ENCODE results near the gene ATP11B. TPM values are rescaled to one million over a fixed set of nuclear protein-coding genes. Genes with fewer than 3 reads are reported as not detected.

The ATP11B gene
- total and polyA plus RNA-seq, 2 experiments from 2014 or later: 5.8 to 24.7 TPM

DNA sequence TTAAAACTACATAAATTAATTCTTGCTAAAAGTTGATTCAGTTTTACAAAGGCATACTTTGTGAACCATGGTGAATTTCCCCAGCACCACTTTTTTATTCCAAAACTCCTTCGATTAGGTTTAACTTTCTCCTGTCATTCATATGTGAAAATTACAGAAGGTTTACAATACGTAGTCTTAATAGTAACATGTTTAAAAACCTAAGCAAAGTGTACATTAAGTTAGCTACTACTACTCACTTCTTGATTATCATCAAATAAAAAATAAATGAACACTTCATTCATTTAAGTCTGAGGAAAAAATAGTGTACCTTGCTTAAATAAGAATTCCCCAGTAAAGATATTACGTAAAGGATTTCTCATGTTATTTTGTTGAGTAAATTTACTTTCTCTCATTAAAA lies 148.4 kb downstream of the ATP11B start:
- H3K36me3 ChIP-seq (ENCODE audit: insufficient read depth): no peaks in the 10 kb centered on the region
- no peak for DNase-seq (ENCODE audit: low spot score)
- H3K79me2 ChIP-seq (replicated peaks; ENCODE audit: insufficient read depth): no peaks in the 10 kb centered on the region

More for the DNA sequence above, 148.4 kb downstream of the ATP11B start:
- Mint-ChIP-seq H3K4me3 (no peak overlapping the region), H3K27me3 (ENCODE audit: insufficient read depth, low read depth, poor library complexity) (peaks cover 5% of the 10 kb centered on the region), H3K27ac (no peak overlapping the region), H3K9me3 (no peaks in the 10 kb centered on the region), H3K36me3 (ENCODE audit: low read depth) (peaks cover 25% of the 10 kb centered on the region), H3K4me1 (peaks cover 47% of the 10 kb centered on the region)
- H3K27me3 ChIP-seq (ENCODE audit: insufficient read depth): no peaks in the 10 kb centered on the region
- TF ChIP-seq JUNB (IDR thresholded peaks at IDR 0.05; ENCODE audit: unreplicated experiment) (no peak), CREB1 (CRISPR knock-in tag; IDR thresholded peaks at IDR 0.05; ENCODE audit: low read depth) (no peak), EZH2 (IDR thresholded peaks at IDR 0.05; ENCODE audit: low read depth, unreplicated experiment) (no peak), POLR2AphosphoS5 (IDR thresholded peaks at IDR 0.05; ENCODE audit: low read depth) (no peak), ZNF114 (CRISPR knock-in tag; IDR thresholded peaks at IDR 0.05) (no peak), EZH2phosphoT487 (IDR thresholded peaks at IDR 0.05; ENCODE audit: unreplicated experiment) (no peak), NANOG (IDR thresholded peaks at IDR 0.05; ENCODE audit: borderline replicate concordance) (no peak)
- TF ChIP-seq, protein P1, sequence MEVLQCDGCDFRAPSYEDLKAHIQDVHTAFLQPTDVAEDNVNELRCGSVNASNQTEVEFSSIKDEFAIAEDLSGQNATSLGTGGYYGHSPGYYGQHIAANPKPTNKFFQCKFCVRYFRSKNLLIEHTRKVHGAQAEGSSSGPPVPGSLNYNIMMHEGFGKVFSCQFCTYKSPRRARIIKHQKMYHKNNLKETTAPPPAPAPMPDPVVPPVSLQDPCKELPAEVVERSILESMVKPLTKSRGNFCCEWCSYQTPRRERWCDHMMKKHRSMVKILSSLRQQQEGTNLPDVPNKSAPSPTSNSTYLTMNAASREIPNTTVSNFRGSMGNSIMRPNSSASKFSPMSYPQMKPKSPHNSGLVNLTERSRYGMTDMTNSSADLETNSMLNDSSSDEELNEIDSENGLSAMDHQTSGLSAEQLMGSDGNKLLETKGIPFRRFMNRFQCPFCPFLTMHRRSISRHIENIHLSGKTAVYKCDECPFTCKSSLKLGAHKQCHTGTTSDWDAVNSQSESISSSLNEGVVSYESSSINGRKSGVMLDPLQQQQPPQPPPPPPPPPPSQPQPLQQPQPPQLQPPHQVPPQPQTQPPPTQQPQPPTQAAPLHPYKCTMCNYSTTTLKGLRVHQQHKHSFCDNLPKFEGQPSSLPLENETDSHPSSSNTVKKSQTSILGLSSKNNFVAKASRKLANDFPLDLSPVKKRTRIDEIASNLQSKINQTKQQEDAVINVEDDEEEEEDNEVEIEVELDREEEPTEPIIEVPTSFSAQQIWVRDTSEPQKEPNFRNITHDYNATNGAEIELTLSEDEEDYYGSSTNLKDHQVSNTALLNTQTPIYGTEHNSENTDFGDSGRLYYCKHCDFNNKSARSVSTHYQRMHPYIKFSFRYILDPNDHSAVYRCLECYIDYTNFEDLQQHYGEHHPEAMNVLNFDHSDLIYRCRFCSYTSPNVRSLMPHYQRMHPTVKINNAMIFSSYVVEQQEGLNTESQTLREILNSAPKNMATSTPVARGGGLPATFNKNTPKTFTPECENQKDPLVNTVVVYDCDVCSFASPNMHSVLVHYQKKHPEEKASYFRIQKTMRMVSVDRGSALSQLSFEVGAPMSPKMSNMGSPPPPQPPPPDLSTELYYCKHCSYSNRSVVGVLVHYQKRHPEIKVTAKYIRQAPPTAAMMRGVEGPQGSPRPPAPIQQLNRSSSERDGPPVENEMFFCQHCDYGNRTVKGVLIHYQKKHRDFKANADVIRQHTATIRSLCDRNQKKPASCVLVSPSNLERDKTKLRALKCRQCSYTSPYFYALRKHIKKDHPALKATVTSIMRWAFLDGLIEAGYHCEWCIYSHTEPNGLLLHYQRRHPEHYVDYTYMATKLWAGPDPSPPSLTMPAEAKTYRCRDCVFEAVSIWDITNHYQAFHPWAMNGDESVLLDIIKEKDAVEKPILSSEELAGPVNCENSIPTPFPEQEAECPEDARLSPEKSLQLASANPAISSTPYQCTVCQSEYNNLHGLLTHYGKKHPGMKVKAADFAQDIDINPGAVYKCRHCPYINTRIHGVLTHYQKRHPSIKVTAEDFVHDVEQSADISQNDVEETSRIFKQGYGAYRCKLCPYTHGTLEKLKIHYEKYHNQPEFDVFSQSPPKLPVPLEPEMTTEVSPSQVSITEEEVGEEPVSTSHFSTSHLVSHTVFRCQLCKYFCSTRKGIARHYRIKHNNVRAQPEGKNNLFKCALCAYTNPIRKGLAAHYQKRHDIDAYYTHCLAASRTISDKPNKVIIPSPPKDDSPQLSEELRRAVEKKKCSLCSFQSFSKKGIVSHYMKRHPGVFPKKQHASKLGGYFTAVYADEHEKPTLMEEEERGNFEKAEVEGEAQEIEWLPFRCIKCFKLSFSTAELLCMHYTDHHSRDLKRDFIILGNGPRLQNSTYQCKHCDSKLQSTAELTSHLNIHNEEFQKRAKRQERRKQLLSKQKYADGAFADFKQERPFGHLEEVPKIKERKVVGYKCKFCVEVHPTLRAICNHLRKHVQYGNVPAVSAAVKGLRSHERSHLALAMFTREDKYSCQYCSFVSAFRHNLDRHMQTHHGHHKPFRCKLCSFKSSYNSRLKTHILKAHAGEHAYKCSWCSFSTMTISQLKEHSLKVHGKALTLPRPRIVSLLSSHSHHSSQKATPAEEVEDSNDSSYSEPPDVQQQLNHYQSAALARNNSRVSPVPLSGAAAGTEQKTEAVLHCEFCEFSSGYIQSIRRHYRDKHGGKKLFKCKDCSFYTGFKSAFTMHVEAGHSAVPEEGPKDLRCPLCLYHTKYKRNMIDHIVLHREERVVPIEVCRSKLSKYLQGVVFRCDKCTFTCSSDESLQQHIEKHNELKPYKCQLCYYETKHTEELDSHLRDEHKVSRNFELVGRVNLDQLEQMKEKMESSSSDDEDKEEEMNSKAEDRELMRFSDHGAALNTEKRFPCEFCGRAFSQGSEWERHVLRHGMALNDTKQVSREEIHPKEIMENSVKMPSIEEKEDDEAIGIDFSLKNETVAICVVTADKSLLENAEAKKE (CRISPR knock-in tag; IDR thresholded peaks at IDR 0.05): no peak
- TF ChIP-seq, protein P2, sequence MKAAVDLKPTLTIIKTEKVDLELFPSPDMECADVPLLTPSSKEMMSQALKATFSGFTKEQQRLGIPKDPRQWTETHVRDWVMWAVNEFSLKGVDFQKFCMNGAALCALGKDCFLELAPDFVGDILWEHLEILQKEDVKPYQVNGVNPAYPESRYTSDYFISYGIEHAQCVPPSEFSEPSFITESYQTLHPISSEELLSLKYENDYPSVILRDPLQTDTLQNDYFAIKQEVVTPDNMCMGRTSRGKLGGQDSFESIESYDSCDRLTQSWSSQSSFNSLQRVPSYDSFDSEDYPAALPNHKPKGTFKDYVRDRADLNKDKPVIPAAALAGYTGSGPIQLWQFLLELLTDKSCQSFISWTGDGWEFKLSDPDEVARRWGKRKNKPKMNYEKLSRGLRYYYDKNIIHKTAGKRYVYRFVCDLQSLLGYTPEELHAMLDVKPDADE (IDR thresholded peaks at IDR 0.05): no peak
- TF ChIP-seq, protein P3, sequence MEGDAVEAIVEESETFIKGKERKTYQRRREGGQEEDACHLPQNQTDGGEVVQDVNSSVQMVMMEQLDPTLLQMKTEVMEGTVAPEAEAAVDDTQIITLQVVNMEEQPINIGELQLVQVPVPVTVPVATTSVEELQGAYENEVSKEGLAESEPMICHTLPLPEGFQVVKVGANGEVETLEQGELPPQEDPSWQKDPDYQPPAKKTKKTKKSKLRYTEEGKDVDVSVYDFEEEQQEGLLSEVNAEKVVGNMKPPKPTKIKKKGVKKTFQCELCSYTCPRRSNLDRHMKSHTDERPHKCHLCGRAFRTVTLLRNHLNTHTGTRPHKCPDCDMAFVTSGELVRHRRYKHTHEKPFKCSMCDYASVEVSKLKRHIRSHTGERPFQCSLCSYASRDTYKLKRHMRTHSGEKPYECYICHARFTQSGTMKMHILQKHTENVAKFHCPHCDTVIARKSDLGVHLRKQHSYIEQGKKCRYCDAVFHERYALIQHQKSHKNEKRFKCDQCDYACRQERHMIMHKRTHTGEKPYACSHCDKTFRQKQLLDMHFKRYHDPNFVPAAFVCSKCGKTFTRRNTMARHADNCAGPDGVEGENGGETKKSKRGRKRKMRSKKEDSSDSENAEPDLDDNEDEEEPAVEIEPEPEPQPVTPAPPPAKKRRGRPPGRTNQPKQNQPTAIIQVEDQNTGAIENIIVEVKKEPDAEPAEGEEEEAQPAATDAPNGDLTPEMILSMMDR (conservative IDR thresholded peaks at IDR 0.05; ENCODE audit: low read depth in 2 of 2): no peak
- no peak for ATAC-seq
- H3K9me2 ChIP-seq (ENCODE audit: insufficient read depth): no peaks in the 10 kb centered on the region
- peaks cover 33% of the 10 kb centered on the region for H3K4me1 ChIP-seq (ENCODE audit: insufficient read depth)
- H4K20me1 ChIP-seq (replicated peaks; ENCODE audit: insufficient read depth): no peaks in the 10 kb centered on the region
- H3K27ac ChIP-seq (ENCODE audit: low read depth): no peak overlapping the region
- H3K4me2 ChIP-seq: no peak overlapping the region
- no peak overlapping the region for H3K4me3 ChIP-seq
- H2AFZ ChIP-seq: no peak overlapping the region
- peaks cover 10% of the 10 kb centered on the region; the same call in 1 of the 2 replicates for H3F3A ChIP-seq (replicated peaks; ENCODE audit: low read depth)
